VCaP (cell line): ENCODE results near the gene ATG16L2.

ENCODE experiments used
- H3K27ac ChIP-seq: fragments of 450-650 bp; 2 replicates; pipeline ENCODE4 v1.5.1; 2017
- TF ChIP-seq, protein P1 (sequence below): fragments of 450-650 bp; conservative IDR thresholded peaks from 2 replicates; pipeline ENCODE4 v1.5.1; 2017; ENCODE audit warnings: mild to moderate bottlenecking, moderate library complexity

The ATG16L2 gene

DNA sequence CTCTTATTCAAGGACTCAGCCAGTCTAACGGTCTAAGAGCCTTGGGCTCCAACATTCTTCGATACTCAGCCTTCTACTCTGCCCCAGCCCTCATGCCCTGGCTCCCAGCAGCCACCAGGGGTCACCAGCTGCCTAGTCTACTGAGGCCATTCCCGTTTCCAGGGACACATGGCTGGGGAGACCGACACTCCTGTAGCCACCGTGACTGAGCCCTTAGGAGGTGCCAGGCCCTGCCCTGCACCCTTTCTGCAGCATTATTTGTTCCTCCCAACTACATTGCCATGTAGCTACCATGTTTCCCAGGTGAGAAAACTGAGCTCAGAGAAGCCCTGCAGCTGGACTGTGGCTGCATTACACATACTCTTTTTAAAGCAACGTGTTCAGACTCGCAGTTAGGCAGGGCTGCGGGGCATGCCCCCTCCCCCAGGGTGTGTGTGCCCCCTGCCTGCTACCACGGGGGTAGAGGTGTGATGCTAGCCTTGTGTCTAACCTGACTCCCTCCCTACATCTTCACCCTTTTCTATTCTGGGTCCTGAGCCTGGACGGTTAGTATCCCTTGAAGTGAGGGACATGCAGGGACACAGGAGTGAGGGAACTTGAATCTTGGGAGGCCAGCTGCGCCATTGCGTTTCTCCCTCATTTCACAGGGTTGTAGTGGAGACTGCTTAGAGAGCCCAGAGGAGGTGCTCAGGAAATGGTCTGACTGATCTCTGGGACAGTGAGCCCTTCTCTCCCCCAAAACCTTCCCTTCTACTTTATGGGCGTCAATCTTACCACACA is 17.5 kb downstream of the ATG16L2 start:
- TF ChIP-seq, protein P1, sequence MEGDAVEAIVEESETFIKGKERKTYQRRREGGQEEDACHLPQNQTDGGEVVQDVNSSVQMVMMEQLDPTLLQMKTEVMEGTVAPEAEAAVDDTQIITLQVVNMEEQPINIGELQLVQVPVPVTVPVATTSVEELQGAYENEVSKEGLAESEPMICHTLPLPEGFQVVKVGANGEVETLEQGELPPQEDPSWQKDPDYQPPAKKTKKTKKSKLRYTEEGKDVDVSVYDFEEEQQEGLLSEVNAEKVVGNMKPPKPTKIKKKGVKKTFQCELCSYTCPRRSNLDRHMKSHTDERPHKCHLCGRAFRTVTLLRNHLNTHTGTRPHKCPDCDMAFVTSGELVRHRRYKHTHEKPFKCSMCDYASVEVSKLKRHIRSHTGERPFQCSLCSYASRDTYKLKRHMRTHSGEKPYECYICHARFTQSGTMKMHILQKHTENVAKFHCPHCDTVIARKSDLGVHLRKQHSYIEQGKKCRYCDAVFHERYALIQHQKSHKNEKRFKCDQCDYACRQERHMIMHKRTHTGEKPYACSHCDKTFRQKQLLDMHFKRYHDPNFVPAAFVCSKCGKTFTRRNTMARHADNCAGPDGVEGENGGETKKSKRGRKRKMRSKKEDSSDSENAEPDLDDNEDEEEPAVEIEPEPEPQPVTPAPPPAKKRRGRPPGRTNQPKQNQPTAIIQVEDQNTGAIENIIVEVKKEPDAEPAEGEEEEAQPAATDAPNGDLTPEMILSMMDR = peak; percentile 98
- H3K27ac ChIP-seq = peak overlapping the region; percentile 16; the same call in 1 of the 2 replicates

DNA sequence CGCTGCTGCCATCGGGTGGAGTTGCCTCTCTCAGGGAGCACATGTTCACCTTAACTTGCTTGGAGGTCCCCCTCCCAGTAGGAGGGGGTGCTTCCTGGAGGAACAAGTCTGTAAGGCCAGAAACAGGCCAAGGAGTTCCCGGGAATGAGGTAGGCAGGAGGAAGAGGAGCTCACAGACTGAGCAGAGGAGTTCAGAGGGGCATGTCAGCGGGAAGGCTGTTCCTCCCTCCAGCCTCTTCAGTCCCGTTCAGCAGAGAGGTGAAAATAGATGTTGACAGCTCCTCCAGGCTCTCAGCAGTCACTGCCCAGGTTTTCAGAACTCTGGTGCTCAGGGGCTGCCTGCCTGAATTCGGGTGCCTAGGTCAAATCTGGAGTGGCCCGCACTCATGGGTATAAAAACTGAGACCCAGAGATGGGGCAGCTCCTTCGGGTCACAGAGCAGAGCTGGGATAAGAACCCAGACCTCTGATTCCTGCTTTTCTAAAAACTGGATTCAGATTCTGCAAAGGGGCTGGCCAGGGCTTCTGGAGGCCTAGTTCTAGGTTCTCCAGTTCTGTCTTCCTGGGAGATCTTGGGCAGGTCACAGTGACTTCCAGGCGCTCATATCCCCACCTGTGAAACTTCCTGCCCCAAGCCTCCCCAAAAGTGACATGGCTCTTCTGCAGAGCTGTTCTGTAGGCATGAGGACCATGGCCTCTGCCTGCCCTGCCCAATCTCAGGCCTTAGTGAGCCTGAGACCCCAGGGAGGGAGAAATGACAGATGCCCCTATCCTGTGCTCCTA is 18.3 kb downstream of the ATG16L2 start:
- TF ChIP-seq, protein P1 = no peak

DNA sequence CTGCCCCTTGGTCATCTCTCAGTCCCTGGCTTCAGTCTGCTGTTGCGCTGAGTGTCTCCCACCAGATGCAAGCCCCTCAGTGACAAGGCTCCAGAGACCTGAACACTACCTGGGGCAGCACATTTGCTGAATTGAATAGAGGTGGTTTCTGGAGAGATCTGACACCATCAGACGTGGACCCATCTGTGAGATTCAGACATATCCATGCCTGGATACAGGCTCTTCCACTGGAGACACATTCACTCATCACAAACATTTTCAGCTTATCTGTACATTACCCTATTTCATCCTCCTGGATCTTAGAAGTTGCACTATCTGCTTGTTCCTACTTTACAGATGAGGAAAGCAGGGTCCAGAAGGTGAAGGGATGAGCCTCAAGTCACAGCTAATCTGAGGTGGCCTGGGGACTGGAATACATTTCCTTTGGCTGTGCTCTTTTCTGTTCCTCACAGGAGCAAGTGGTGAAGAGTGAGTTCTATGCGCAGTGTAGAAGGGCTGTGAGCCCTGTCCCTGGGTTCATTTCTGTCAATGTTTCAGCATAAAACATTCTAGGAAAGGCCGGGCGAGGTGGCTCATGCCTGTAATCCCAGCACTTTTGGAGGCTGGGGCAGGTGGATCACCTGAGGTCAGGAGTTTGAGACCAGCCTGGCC is 19.0 kb downstream of the ATG16L2 start:
- TF ChIP-seq, protein P1 = no peak

More for the DNA sequence above, 18.3 kb downstream of the ATG16L2 start:
- H3K27ac ChIP-seq = no peak overlapping the region

DNA sequence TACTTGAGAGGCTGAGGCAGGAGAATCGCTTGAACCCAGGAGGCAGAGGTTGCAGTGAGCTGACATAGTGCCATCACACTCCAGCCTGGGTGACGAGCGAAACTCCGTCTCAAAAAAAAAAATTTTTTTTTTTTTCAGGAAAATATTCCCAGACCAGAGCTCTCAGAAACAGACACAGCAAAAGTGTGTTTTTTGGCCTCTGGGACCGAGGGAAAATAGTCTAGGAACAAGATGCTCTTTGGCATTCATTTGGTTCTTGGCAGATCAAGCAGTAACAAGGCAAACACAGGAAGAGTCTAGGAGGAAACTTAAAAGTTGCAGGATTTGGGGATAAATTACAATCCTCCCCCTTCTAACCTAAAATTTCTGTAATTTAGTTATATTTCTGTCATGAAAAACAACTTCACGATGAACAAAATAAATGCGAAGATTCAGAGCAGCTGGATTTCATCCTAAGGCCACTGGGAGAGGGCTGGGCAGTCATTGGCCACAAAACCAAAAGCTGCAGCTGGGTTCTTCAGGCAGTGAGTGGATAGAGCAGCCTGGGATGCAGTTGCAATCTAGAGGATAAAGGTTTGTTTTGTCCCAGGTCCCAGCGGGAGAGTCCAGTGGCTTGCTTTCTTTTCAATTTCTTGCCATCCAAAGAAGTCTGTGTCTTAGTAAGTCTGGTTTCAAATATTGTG is 19.7 kb downstream of the ATG16L2 start:
- TF ChIP-seq, protein P1 = no peak
- no peak overlapping the region for H3K27ac ChIP-seq

More for the DNA sequence above, 19.0 kb downstream of the ATG16L2 start:
- no peak overlapping the region for H3K27ac ChIP-seq

DNA sequence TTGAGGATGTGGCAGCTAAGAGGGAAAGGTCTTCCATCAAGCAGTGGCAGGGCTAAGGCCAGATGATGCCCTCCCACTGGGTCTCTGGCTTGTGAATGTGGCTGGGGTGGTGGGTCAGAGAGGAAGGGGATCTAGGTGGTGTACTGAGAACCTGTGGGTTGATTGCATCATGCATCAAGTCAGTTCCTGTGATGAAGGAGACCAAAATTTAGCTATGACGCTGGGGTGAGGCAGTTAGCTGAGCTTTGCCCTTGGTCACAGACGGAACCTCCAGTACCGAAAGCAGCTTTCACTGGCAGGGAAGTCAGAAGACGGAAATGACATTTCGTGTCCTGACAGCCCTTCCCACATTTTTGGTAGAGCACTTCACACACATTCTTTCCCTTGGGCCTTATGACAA is 20.7 kb downstream of the ATG16L2 start:
- TF ChIP-seq, protein P1 = no peak
- no peak overlapping the region for H3K27ac ChIP-seq

DNA sequence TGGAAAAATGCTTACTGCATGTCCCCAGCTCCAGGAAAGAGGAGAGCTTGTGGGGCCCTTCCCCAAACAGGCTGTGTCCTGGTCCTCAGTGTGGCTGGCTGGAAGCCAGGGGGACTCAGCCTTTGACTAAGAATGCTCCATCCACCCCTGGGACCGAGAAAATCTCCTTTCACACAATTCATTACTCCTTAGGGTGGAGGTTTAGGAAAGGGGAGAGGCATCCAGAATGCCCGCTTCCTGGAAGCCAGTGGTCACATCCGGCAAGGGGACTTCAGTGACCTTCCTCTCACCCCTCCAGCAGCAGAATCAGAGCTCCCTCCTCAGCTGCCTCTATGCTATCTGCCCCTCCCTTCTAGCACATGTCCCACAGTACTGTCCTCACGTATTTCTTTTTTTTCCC is 21.9 kb downstream of the ATG16L2 start:
- TF ChIP-seq, protein P1 = no peak
- no peak overlapping the region for H3K27ac ChIP-seq
